ENCODE data around the gene C1orf74.

C1orf74 gene

GRCh38 chr1:209772126-209772525 is 12.2 kb downstream of the C1orf74 start:
- no peak for FAIRE-seq

GRCh38 chr1:209770636-209771415 is 13.5 kb downstream of the C1orf74 start:
- no peak for DNase-seq (ENCODE audit: low spot score)
- no peak for FAIRE-seq

More at GRCh38 chr1:209772126-209772525, 12.2 kb downstream of the C1orf74 start:
- DNase-seq (ENCODE audit: low spot score), result no peak

GRCh38 chr1:209769971-209770370 is 14.4 kb downstream of the C1orf74 start:
- FAIRE-seq, result no peak
- DNase-seq (ENCODE audit: low spot score), result no peak

GRCh38 chr1:209769171-209769904 is 15.0 kb downstream of the C1orf74 start:
- no peak for FAIRE-seq
- DNase-seq (ENCODE audit: low spot score), result peak; percentile 73

GRCh38 chr1:209768354-209768774 is 16.0 kb downstream of the C1orf74 start:
- no peak for FAIRE-seq
- no peak for DNase-seq (ENCODE audit: low spot score)

GRCh38 chr1:209767706-209768105 is 16.7 kb downstream of the C1orf74 start:
- FAIRE-seq (no peak), DNase-seq (ENCODE audit: low spot score) (no peak)

- no peak for DNase-seq (ENCODE audit: low spot score)
- no peak for FAIRE-seq
Measured at GRCh38 chr1:209767096-209767495, 17.3 kb downstream of the C1orf74 start.

- no peak for FAIRE-seq
- no peak for DNase-seq (ENCODE audit: low spot score)
Measured at GRCh38 chr1:209766051-209766450, 18.3 kb downstream of the C1orf74 start.

GRCh38 chr1:209761011-209761635 is 23.2 kb downstream of the C1orf74 start:
- FAIRE-seq (no peak), DNase-seq (ENCODE audit: low spot score) (no peak)

GRCh38 chr1:209759829-209760359 is 24.5 kb downstream of the C1orf74 start:
- DNase-seq (ENCODE audit: low spot score), result no peak
- no peak for FAIRE-seq

- DNase-seq (ENCODE audit: low spot score) (no peak), FAIRE-seq (no peak)
Measured at GRCh38 chr1:209758400-209758799, 26.0 kb downstream of the C1orf74 start.

- no peak for FAIRE-seq
Measured at GRCh38 chr1:209756615-209757445, 27.5 kb downstream of the C1orf74 start.

GRCh38 chr1:209755926-209756614 is 28.3 kb downstream of the C1orf74 start, which contains the start of gene TRAF3IP3:
TSS of gene TRAF3IP3 (plus strand) at chr1:209756053. CDS start at chr1:209760040, 3,987 bp downstream.
- DNase-seq (ENCODE audit: low spot score), result no peak

More at GRCh38 chr1:209756615-209757445, 27.5 kb downstream of the C1orf74 start:
- DNase-seq (ENCODE audit: low spot score), result no peak

GRCh38 chr1:209755256-209755655 is 29.1 kb downstream of the C1orf74 start:
- DNase-seq (ENCODE audit: low spot score) (no peak), FAIRE-seq (no peak)

More at GRCh38 chr1:209755926-209756614, 28.3 kb downstream of the C1orf74 start, which contains the start of gene TRAF3IP3:
- no peak for FAIRE-seq

GRCh38 chr1:209752890-209753289 is 31.5 kb downstream of the C1orf74 start:
- DNase-seq (ENCODE audit: low spot score) (no peak), FAIRE-seq (no peak)

GRCh38 chr1:209751627-209752231 is 32.6 kb downstream of the C1orf74 start:
- no peak for DNase-seq (ENCODE audit: low spot score)
- no peak for FAIRE-seq

GRCh38 chr1:209749670-209750323 is 34.6 kb downstream of the C1orf74 start:
- FAIRE-seq, result no peak
- no peak for DNase-seq (ENCODE audit: low spot score)

GRCh38 chr1:209749205-209749604 is 35.2 kb downstream of the C1orf74 start:
- FAIRE-seq, result no peak

GRCh38 chr1:209748620-209749019 is 35.7 kb downstream of the C1orf74 start:
- FAIRE-seq (no peak), DNase-seq (ENCODE audit: low spot score) (no peak)

More at GRCh38 chr1:209749205-209749604, 35.2 kb downstream of the C1orf74 start:
- DNase-seq (ENCODE audit: low spot score), result no peak

Measured in urothelium cell line (cell line).